ENCODE data around the gene PTPRG. TPM values are rescaled to one million over a fixed set of nuclear protein-coding genes. Genes with fewer than 3 reads are reported as not detected.

Gene PTPRG
- total RNA-seq, 1 experiment from 2014 or later, result 11.7 TPM

DNA sequence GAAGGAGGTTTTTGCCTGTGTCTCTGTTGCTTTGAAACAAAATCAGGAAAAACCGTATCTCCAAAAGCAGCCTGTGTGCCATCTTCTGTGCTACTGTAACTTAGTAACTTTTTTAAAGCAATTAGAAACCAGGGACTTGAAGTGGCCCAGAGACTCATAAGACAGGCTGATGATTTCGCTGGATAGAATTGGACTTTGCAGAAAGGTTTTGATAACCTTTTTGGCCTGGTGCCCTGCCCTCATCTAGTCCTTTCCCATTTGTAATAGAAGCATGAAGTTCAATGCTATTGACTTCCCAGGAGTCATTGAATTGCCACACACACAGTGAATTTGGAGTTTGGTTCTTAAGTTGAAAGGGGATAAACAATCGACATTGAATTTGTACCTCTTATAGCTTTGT, 157.2 kb downstream of the PTPRG start:
- Histone ChIP-seq H3K9me3 (ENCODE audit: low read depth, low read length, poor library complexity, severe bottlenecking) (no peaks in the 10 kb centered on the region), H3K36me3 (ENCODE audit: insufficient read depth, low read length, poor library complexity, severe bottlenecking) (no peaks in the 10 kb centered on the region), H3K27me3 (replicated peaks; ENCODE audit: insufficient read depth, low read depth, low read length, poor library complexity) (no peaks in the 10 kb centered on the region), H3K4me3 (ENCODE audit: low read depth, low read length, poor library complexity, severe bottlenecking) (no peak overlapping the region), H3K4me1 (ENCODE audit: insufficient read depth, low read length, poor library complexity, severe bottlenecking) (no peaks in the 10 kb centered on the region), H3K27ac (ENCODE audit: low read depth, low read length, poor library complexity, severe bottlenecking) (no peak overlapping the region)
- POLR2A ChIA-PET (ENCODE audit: low non-redundant PET), result no interaction called here
- no TSS peak for BruUV-seq (replicated peaks)
- TF ChIP-seq, protein P1, sequence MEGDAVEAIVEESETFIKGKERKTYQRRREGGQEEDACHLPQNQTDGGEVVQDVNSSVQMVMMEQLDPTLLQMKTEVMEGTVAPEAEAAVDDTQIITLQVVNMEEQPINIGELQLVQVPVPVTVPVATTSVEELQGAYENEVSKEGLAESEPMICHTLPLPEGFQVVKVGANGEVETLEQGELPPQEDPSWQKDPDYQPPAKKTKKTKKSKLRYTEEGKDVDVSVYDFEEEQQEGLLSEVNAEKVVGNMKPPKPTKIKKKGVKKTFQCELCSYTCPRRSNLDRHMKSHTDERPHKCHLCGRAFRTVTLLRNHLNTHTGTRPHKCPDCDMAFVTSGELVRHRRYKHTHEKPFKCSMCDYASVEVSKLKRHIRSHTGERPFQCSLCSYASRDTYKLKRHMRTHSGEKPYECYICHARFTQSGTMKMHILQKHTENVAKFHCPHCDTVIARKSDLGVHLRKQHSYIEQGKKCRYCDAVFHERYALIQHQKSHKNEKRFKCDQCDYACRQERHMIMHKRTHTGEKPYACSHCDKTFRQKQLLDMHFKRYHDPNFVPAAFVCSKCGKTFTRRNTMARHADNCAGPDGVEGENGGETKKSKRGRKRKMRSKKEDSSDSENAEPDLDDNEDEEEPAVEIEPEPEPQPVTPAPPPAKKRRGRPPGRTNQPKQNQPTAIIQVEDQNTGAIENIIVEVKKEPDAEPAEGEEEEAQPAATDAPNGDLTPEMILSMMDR (conservative IDR thresholded peaks at IDR 0.05; ENCODE audit: low read depth, low read length), result no peak
- TF ChIP-seq EZH2 (IDR thresholded peaks at IDR 0.05; ENCODE audit: borderline replicate concordance, low read depth, low read length, poor library complexity, severe bottlenecking), result no peak
- intact Hi-C loops (cut with micrococcal nuclease; ENCODE audit: unreplicated experiment), result no loop called here
- CTCF ChIA-PET, result no interaction called here
- no peak for DNase-seq (ENCODE audit: low spot score)

DNA sequence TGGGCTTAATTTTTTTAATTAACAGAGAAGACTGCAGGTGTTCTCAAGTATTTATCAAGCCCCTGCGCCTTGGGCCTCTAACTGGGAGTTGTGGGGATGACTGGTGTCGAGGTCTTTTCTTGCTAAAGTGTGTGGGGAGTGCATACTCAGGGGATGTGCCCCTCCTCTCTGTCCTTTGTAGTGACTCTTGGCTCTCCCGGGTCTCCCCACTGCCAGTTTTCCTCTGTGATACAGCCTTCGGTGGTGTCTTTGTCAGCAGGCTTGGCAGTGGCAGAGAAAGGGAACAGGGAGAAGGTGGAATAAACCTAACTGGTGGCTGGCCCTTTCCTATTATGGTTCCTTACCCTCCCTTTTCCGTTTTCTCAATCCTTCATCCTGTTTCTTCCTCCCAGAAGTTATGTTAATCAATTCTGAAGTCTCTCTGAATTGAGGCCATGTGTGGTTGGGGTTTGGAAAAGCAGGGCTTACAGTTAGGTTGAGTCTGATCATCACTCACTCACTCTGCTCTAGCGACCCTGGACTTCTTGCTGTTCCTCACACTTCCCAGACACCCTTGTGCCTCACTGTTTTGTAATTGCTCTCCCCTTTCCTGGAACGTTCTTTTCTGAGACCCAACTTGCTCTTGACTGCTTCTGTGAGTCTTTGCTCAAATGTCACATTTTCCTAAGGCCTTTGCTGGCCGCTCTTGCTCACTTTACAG, 158.1 kb downstream of the PTPRG start:
- H3K9me3 ChIP-seq (ENCODE audit: low read depth, low read length, poor library complexity, severe bottlenecking), result no peaks in the 10 kb centered on the region
- DNase-seq (ENCODE audit: low spot score), result no peak
- no peaks in the 10 kb centered on the region for H3K27me3 ChIP-seq (replicated peaks; ENCODE audit: insufficient read depth, low read depth, low read length, poor library complexity)
- no TSS peak for BruUV-seq (replicated peaks)
- no peak overlapping the region for H3K27ac ChIP-seq (ENCODE audit: low read depth, low read length, poor library complexity, severe bottlenecking)
- CTCF ChIA-PET, result no interaction called here
- TF ChIP-seq EZH2 (IDR thresholded peaks at IDR 0.05; ENCODE audit: borderline replicate concordance, low read depth, low read length, poor library complexity, severe bottlenecking), result no peak
- TF ChIP-seq, protein P1 (conservative IDR thresholded peaks at IDR 0.05; ENCODE audit: low read depth, low read length), result no peak
- intact Hi-C loops (cut with micrococcal nuclease; ENCODE audit: unreplicated experiment), result no loop called here
- no peaks in the 10 kb centered on the region for H3K36me3 ChIP-seq (ENCODE audit: insufficient read depth, low read length, poor library complexity, severe bottlenecking)
- H3K4me1 ChIP-seq (ENCODE audit: insufficient read depth, low read length, poor library complexity, severe bottlenecking), result no peaks in the 10 kb centered on the region
- no peak overlapping the region for H3K4me3 ChIP-seq (ENCODE audit: low read depth, low read length, poor library complexity, severe bottlenecking)
- POLR2A ChIA-PET (ENCODE audit: low non-redundant PET), result no interaction called here

GRCh38 chr3:61723038-61723437, 161.7 kb downstream of the PTPRG start:
- POLR2A ChIA-PET (ENCODE audit: low non-redundant PET), result no interaction called here
- no peak for TF ChIP-seq EZH2 (IDR thresholded peaks at IDR 0.05; ENCODE audit: borderline replicate concordance, low read depth, low read length, poor library complexity, severe bottlenecking)
- TF ChIP-seq, protein P1 (conservative IDR thresholded peaks at IDR 0.05; ENCODE audit: low read depth, low read length), result no peak
- no peaks in the 10 kb centered on the region for H3K9me3 ChIP-seq (ENCODE audit: low read depth, low read length, poor library complexity, severe bottlenecking)
- no peak overlapping the region for H3K4me3 ChIP-seq (ENCODE audit: low read depth, low read length, poor library complexity, severe bottlenecking)
- DNase-seq (ENCODE audit: low spot score), result no peak
- H3K36me3 ChIP-seq (ENCODE audit: insufficient read depth, low read length, poor library complexity, severe bottlenecking), result no peaks in the 10 kb centered on the region
- no TSS peak for BruUV-seq (replicated peaks)
- no peaks in the 10 kb centered on the region for H3K27me3 ChIP-seq (replicated peaks; ENCODE audit: insufficient read depth, low read depth, low read length, poor library complexity)
- H3K27ac ChIP-seq (ENCODE audit: low read depth, low read length, poor library complexity, severe bottlenecking), result no peak overlapping the region
- intact Hi-C loops (cut with micrococcal nuclease; ENCODE audit: unreplicated experiment), result no loop called here
- H3K4me1 ChIP-seq (ENCODE audit: insufficient read depth, low read length, poor library complexity, severe bottlenecking), result no peaks in the 10 kb centered on the region
- CTCF ChIA-PET, result no interaction called here
